ENCODE measurements around the gene GRHL1.

GRHL1 gene

DNA sequence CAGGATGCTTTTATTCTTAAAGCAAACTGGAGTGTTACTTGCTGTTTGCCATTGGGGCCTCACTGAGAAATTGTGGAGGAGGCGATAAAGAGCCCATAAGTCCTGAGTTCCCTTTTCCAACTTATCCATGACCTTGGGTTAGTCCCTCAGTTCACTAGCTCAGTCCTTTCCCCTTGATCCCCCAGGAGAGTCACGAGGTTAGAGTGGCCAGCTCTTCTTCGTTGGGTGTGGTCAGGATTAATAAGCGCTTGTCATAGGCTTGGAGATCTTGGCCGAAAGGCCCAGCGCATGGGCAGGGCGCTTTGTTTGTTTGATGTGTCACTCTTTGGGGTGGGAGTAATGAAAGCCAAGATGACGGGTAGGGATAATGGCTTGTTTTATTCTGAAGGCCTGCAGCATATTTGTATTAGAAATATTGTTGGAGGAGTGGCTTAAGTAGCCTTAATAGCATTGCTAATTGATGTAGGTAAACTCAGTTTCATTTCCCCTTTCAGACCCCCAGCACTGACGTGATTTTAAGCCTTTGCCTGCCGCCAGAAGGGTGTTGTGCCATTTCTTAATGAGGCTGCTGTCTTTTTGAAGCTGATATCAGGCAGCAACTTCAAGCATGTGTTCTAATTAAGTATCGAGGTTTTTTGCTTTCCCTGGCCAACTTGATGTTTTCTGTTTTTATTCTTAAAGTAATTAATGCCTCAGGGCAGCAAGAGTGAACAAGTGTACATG, 15.7 kb downstream of the GRHL1 start:
- no peak for TF ChIP-seq ZFX (IDR thresholded peaks at IDR 0.05; ENCODE audit: borderline replicate concordance)
- TF ChIP-seq, protein P1, sequence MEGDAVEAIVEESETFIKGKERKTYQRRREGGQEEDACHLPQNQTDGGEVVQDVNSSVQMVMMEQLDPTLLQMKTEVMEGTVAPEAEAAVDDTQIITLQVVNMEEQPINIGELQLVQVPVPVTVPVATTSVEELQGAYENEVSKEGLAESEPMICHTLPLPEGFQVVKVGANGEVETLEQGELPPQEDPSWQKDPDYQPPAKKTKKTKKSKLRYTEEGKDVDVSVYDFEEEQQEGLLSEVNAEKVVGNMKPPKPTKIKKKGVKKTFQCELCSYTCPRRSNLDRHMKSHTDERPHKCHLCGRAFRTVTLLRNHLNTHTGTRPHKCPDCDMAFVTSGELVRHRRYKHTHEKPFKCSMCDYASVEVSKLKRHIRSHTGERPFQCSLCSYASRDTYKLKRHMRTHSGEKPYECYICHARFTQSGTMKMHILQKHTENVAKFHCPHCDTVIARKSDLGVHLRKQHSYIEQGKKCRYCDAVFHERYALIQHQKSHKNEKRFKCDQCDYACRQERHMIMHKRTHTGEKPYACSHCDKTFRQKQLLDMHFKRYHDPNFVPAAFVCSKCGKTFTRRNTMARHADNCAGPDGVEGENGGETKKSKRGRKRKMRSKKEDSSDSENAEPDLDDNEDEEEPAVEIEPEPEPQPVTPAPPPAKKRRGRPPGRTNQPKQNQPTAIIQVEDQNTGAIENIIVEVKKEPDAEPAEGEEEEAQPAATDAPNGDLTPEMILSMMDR (IDR thresholded peaks at IDR 0.05), result no peak

DNA sequence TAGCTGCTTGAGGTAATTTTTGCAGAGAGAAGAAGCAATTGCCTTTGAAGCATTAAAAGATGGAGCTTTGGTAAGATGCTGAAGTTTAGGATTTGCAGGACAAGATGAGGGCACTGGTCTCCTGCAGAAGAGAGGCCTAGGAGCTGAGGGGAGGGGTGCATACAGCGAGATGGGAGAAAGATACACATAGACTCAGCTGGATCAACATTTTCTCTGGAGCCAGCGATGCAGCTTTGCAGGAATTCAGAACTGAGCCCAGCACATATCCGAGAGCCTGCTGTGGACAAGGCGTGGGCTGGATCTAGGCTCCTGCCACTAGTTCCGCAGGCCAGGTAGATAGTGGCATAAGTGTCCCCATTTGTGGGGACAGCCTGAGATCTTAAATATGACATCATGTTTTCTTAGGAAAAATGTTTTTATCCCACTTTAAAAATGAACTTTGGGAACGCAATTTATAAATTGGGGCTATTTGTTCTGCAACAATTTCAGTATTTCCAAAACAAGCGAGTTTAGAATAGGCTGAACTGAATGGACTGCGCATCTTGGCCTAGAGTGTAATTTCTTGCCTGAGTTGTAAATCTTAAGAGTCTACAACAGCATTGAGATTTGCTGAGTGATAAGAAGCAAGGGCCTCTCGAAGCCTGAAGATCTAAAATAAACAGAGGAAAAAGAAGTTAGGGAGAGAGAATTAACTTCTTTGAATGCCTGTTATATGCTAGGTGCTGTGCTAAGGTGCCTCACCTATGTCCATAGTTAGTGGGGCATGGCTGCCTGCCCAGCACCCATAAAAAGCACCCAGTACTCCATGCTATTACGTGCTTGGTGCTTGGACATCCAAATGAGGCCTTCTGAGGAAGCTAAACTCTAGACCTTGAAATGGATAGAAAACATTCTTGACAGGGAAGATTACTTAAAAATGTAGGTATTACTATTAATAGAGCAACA, 17.3 kb downstream of the GRHL1 start:
- TF ChIP-seq ZFX (IDR thresholded peaks at IDR 0.05; ENCODE audit: borderline replicate concordance), result no peak
- TF ChIP-seq, protein P1 (IDR thresholded peaks at IDR 0.05), result no peak
- no peak overlapping the region for H3K27ac ChIP-seq

More for the DNA sequence above, 15.7 kb downstream of the GRHL1 start:
- no peak overlapping the region for H3K27ac ChIP-seq

DNA sequence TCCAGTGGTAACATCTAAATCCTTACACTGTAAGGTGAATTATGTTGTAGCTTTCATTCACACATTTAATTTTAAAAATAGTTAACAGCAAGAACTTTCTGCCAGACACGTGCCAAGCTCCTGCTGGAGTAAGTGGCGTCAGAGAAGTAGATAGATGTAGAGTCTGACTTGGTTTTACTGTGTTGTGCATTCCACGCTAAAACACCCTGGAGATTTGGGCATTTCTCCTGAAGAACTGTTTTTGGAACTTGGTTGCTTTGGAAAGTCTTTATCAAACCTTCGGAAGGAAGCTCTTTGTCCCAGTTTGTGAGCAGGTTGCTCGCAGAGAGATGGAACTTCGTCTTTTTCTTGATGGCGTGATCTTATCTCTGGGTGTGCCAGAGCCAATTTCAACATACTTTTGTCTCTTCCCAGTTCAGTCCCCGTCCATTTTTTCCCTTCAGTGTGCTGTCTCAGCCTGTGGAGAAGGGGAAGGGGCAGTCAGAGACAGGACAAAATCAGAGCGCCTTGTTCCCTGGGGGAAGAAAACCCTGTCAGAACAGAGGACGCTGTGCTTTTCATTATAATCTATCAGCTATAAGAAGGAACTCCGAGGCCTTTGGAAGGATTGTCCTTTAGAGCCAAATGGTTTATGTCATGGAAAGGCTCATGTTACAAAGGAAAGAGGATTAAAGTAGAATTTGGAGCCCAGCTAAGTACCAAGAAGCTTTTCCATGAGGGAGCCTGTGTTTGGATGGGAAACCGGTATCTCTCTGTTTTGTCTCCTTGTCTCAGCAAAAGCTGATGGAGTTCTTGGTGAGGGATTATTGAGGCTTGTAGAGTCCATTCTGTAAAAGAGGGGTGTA, 18.9 kb downstream of the GRHL1 start:
- TF ChIP-seq, protein P1 (IDR thresholded peaks at IDR 0.05), result no peak
- TF ChIP-seq ZFX (IDR thresholded peaks at IDR 0.05; ENCODE audit: borderline replicate concordance), result no peak
- no peak overlapping the region for H3K27ac ChIP-seq

DNA sequence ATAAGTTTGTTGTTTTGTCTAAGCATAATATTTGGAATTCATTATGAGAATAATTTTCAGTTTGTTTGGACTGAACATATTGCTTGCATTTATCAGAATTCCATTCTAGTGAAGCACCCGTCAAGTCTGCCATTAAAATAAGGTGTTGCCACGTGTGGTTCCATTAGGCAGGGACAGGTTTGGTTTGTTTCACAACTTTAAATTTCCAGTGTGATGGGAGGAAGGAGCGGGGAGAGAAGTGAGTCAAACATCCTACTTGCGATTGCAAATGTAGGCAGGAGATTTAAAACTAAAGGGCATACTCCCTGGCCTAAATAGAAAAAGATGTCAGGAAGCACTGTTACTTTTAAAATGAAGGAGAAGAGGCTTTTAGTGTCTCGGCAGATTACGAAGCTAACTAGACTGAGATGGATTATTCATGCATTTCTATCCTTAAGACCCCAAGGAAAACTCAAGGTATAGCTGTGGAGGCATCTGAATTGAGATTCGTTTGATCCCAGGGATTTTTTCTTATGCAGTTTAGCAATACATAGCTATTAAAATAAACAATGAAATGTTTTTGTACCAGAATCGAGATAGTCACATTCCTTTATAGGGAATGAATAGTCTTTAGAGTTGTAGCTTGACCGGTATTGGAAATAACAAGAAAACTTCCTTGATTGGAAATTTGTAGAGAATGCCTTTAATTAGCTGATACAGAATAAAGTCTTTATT, 19.8 kb downstream of the GRHL1 start:
- TF ChIP-seq, protein P1 (IDR thresholded peaks at IDR 0.05), result no peak
- TF ChIP-seq ZFX (IDR thresholded peaks at IDR 0.05; ENCODE audit: borderline replicate concordance), result no peak
- H3K27ac ChIP-seq, result no peak overlapping the region

DNA sequence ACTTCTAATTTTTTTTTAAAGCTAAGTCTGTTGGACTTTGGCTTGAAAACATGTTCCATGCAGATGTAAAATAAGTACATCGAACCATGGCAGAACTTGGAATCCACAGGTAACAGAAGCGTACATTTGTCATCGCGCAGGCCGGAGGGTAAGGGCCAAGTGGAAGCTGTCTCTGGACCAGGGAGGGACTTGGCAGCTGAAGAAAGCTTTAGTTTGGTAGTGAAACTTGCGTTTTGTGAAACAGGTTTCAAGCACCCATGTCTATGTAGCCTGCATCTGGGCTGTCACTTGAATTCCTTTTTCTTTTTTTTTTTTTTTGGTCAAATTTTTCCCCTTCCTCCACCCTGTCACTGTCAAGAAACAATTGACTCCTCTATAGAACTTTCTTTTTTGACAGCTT, 20.4 kb downstream of the GRHL1 start:
- H3K27ac ChIP-seq, result no peak overlapping the region
- TF ChIP-seq, protein P1 (IDR thresholded peaks at IDR 0.05), result no peak
- TF ChIP-seq ZFX (IDR thresholded peaks at IDR 0.05; ENCODE audit: borderline replicate concordance), result no peak

DNA sequence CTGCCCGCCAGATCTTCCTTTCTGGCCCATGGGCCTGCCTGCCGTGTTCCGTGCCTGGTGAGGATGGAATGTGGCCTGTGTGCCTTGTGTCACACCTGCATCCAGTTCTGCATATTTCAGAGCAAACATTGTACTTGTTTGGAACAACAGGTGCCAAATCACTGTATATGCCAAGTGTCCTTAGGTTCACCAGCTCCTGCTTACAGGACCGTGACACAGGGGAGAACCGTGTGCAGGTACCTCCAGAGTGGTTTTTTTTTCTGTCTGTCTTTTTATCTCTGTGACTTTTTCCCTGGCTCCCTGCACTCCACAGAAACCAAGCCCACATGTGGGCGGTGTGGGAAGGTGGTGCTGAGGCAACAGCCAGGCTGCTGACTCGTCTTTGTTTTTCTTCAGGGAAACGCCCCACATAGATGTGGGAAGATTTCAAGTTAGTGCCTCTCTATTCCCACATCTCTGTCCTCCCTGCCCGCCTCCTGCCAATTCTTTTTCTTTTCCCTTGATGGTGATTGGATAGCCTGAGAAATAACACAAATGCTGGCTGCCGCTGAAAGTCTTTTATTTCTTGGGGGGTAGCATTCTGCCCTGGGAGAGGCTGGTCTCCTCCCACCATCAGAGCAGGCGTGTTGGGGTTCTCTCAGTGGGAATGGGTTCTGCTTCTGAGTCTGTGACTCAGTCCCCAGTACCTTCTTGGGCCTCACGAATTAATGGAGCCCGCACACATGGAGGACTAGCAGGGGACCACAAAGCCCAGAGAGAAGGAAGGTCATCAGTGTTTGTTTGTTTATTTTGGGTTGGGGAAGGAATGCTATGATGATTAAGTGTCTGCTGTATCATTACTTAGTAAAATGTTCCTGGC, 21.4 kb downstream of the GRHL1 start:
- peak overlapping the region; percentile 18 for H3K27ac ChIP-seq
- TF ChIP-seq, protein P1 (IDR thresholded peaks at IDR 0.05), result no peak
- TF ChIP-seq ZFX (IDR thresholded peaks at IDR 0.05; ENCODE audit: borderline replicate concordance), result no peak
